Parathyroid adenoma (tissue), 2 donors: Measurements from ENCODE around the gene PREX1.
A peak's percentile ranks its signal among the peaks of the same experiment; 100 is the strongest.

Experiments used
- H2AFZ ChIP-seq: fragments of 300-600 bp; sonication (generic); one replicate; pipeline ENCODE4 v1.7.0; 2017; ENCODE audit warnings: antibody characterized with exemption, mild to moderate bottlenecking
- H3K27ac ChIP-seq: fragments of 300-600 bp; sonication (generic); one replicate; pipeline ENCODE4 v1.7.0; 2017
- H3K27me3 ChIP-seq: fragments of 300-600 bp; sonication (generic); one replicate; pipeline ENCODE4 v1.7.0; 2017; ENCODE audit warnings: low read length; ENCODE audit not compliant: control insufficient read depth, insufficient read depth
- H3K36me3 ChIP-seq: fragments of 300-600 bp; sonication (generic); one replicate; pipeline ENCODE4 v1.7.0; 2017; ENCODE audit warnings: low read length; ENCODE audit not compliant: control insufficient read depth, insufficient read depth
- H3K4me1 ChIP-seq: fragments of 300-600 bp; sonication (generic); one replicate; pipeline ENCODE4 v1.7.0; 2017; ENCODE audit warnings: control low read depth
- H3K4me2 ChIP-seq: fragments of 300-600 bp; sonication (generic); one replicate; pipeline ENCODE4 v1.7.0; 2017; ENCODE audit warnings: low read length
- H3K4me3 ChIP-seq: fragments of 300-600 bp; sonication (generic); one replicate; pipeline ENCODE4 v1.7.0; 2017; ENCODE audit warnings: low read depth, low read length
- H3K79me2 ChIP-seq: fragments of 300-600 bp; sonication (generic); one replicate; pipeline ENCODE4 v1.7.0; 2017; ENCODE audit warnings: control low read depth
- H3K9ac ChIP-seq: fragments of 300-600 bp; sonication (generic); one replicate; pipeline ENCODE4 v1.7.0; 2017; ENCODE audit warnings: mild to moderate bottlenecking
- H3K9me3 ChIP-seq: fragments of 300-600 bp; sonication (generic); one replicate; pipeline ENCODE4 v1.7.0; 2017; ENCODE audit warnings: low read length; ENCODE audit not compliant: control insufficient read depth
- TF ChIP-seq, protein P1 (sequence below): fragments of 300-600 bp; sonication (generic); IDR thresholded peaks from one replicate; pipeline ENCODE4 v1.7.0; 2017; ENCODE audit warnings: antibody characterized with exemption, mild to moderate bottlenecking
- donor health status: primary hyperparathyroidism.

PREX1 gene

DNA sequence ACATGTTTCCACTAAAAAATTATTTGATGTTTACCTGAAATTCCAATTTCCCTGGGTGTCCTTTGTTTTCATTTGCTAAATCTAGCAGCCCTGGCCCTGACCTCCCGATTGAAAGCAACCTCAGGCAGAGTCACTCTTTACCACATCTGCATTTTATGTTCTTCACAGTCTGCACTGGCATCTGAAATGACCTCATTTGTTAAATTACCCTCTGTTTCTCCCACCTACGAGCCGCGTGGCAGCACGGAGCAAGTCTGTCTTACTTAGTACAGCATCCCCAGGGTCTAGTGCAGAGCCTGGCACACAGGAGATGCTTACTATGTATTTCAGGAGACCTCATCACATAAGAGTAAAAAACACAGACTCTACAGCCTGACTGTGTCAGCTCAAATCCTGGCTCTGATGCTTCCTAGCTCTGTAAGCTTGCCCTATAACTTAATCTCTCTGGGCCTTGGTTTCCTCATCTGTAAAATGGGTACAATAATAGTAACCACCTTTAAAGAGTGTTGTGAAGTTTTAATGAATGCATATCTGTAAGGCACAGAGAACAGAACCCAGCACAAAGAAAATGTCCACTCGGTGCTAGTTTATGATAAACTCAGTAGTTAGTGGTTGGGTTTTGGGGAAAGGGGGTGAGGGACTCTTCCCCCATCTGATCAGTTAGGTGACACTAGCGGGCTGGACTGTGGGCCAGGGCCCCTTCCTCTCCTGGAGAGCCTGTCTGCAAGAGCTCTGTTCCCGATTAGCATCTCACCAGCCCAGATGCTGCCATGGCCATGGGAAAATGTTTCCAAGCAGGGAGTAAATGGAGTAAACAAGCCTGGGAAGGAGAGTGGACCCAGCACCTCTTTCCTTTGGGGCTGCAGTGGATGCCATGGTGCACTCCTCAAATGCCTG, 88.2 kb downstream of the PREX1 start:
- Histone ChIP-seq H3K27ac (no peak overlapping the region), H3K4me2 (no peak overlapping the region), H3K4me1 (no peaks in the 10 kb centered on the region), H3K79me2 (no peaks in the 10 kb centered on the region), H3K9me3 (no peaks in the 10 kb centered on the region), H3K27me3 (no peaks in the 10 kb centered on the region), H3K9ac (no peak overlapping the region), H3K36me3 (no peaks in the 10 kb centered on the region), H3K4me3 (no peak overlapping the region), H2AFZ (no peak overlapping the region)
- TF ChIP-seq, protein P1, sequence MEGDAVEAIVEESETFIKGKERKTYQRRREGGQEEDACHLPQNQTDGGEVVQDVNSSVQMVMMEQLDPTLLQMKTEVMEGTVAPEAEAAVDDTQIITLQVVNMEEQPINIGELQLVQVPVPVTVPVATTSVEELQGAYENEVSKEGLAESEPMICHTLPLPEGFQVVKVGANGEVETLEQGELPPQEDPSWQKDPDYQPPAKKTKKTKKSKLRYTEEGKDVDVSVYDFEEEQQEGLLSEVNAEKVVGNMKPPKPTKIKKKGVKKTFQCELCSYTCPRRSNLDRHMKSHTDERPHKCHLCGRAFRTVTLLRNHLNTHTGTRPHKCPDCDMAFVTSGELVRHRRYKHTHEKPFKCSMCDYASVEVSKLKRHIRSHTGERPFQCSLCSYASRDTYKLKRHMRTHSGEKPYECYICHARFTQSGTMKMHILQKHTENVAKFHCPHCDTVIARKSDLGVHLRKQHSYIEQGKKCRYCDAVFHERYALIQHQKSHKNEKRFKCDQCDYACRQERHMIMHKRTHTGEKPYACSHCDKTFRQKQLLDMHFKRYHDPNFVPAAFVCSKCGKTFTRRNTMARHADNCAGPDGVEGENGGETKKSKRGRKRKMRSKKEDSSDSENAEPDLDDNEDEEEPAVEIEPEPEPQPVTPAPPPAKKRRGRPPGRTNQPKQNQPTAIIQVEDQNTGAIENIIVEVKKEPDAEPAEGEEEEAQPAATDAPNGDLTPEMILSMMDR = no peak

DNA sequence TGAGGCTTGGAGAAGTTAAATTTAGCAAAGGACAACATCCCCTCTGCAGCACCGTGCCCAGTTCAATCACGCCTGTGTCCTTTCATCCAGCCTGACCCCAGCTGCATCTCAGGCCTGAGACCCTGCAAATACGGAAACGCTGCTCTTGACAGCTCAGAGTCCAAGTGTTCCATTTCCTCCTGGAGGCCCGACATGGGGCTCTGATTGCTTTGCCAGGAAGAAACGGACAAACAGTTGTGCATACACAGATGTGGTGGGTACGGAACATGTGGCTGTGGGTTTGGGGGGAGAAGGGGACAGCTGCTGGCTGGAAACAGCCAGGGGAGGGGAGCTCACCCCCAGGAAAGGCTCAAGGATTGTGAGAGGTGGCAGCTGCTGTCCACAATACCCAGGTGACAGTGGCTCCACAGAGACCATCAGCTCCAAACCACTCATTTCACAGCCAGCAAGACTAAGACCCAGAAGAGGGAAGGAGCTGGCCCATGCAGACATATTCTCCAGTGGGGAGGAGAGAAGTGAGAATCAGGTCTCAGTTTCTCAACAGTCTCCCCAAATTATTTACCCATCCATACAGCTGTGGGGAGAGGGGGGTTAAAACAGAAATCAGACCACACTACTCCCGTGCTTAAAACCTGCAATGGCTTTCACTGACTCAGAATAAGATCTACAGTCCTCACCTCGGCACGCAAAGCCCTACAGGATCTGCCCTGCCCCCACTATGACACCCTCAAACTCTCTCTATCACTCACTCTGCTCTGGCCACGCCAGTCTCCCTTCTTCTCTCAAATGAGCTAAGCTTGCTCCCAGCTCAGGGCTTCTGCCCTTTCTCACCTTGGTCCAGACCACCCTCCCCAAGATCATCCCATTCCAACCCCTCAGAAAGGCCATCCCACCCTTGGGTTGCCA, 89.1 kb downstream of the PREX1 start:
- no peaks in the 10 kb centered on the region for H3K27me3 ChIP-seq
- no peak overlapping the region for H3K9ac ChIP-seq
- H3K27ac ChIP-seq = peak overlapping the region; percentile 6
- H3K79me2 ChIP-seq = no peaks in the 10 kb centered on the region
- no peaks in the 10 kb centered on the region for H3K4me1 ChIP-seq
- no peak overlapping the region for H2AFZ ChIP-seq
- no peak overlapping the region for H3K4me3 ChIP-seq
- H3K4me2 ChIP-seq = no peak overlapping the region
- TF ChIP-seq, protein P1 = no peak
- no peaks in the 10 kb centered on the region for H3K36me3 ChIP-seq
- no peaks in the 10 kb centered on the region for H3K9me3 ChIP-seq

DNA sequence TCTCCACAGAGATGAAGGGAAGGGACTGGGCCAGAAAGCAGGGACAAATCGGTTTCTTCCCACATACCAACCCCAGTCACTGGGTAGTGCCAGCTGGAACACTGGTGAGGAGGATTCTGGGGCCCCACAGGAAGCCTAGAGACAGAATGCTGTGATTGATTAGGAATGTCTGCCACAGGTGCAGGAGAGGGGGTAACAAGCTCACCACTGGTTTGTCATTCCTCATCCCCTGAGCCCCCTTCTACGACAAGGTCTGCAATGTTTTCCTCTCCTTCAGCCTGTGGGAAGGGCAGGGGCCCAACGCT, 89.8 kb downstream of the PREX1 start:
- Histone ChIP-seq H2AFZ (no peak overlapping the region), H3K79me2 (no peaks in the 10 kb centered on the region), H3K4me2 (no peak overlapping the region), H3K36me3 (no peaks in the 10 kb centered on the region), H3K9ac (no peak overlapping the region), H3K27ac (no peak overlapping the region), H3K4me1 (no peaks in the 10 kb centered on the region), H3K27me3 (no peaks in the 10 kb centered on the region), H3K9me3 (no peaks in the 10 kb centered on the region), H3K4me3 (no peak overlapping the region)
- TF ChIP-seq, protein P1 = no peak

DNA sequence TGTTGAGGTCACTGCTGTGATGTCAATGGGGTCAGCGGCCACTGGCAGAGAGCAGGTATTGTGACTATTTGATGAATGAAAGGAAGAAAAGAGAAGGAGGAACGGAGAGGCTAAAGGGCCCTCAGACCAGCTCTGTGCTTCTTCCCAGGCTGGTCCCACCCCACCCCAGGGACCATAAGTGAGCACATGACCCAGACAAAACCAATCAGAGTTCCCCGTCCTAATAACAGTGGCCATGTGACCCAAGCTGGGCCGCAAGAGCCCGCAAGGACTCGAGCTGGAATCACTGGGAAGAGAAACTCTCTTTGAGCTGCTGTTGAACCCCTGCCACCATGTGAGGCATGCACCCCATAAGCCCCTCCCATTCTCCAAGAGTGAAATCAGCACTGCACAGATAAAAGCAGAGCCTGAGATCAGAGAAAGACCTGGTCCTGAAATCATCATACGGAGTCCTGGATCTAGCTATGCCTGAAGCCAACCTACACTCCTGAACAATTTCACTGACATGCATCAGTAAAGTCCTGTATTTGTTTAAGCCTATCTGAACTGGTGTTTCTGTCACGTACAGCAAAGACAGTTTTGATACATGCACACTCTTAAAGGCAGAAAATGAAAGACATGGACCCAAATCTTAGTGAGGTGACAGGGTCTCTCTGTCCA, 90.2 kb downstream of the PREX1 start:
- no peaks in the 10 kb centered on the region for H3K36me3 ChIP-seq
- H3K27me3 ChIP-seq = no peaks in the 10 kb centered on the region
- H3K27ac ChIP-seq = no peak overlapping the region
- no peak overlapping the region for H2AFZ ChIP-seq
- H3K79me2 ChIP-seq = no peaks in the 10 kb centered on the region
- H3K9ac ChIP-seq = no peak overlapping the region
- no peak overlapping the region for H3K4me2 ChIP-seq
- no peak overlapping the region for H3K4me3 ChIP-seq
- no peaks in the 10 kb centered on the region for H3K4me1 ChIP-seq
- no peaks in the 10 kb centered on the region for H3K9me3 ChIP-seq
- TF ChIP-seq, protein P1 = no peak
